ENCODE results near the gene AATF.

The AATF gene

GRCh38 chr17:36934692-36935630, 13.8 kb upstream of the AATF start:
- H3K4me3 ChIP-seq (ENCODE audit: low read length): no peak overlapping the region
- no peak for DNase-seq (ENCODE audit: low read depth)

GRCh38 chr17:36935671-36936454, 12.9 kb upstream of the AATF start:
- H3K4me3 ChIP-seq (ENCODE audit: low read length): no peak overlapping the region
- no peak for TF ChIP-seq CTCF (conservative IDR thresholded peaks at IDR 0.05; ENCODE audit: low read length)
- no peak for DNase-seq (ENCODE audit: low read depth)

More at GRCh38 chr17:36934692-36935630, 13.8 kb upstream of the AATF start:
- no peak for TF ChIP-seq CTCF (conservative IDR thresholded peaks at IDR 0.05; ENCODE audit: low read length)

GRCh38 chr17:36936455-36937000, 12.2 kb upstream of the AATF start:
- H3K4me3 ChIP-seq (ENCODE audit: low read length): no peak overlapping the region
- no peak for DNase-seq (ENCODE audit: low read depth)
- TF ChIP-seq CTCF (conservative IDR thresholded peaks at IDR 0.05; ENCODE audit: low read length): no peak

GRCh38 chr17:36937001-36937958, 11.5 kb upstream of the AATF start, which contains the start of gene LHX1:
Gene LHX1 (plus strand): TSS chr17:36937475. CDS start chr17:36938198, 723 bp downstream.
- no peak for TF ChIP-seq CTCF (conservative IDR thresholded peaks at IDR 0.05; ENCODE audit: low read length)
- H3K4me3 ChIP-seq (ENCODE audit: low read length): no peak within 1 kb of the TSS
- no peak for DNase-seq (ENCODE audit: low read depth)

- no peak for TF ChIP-seq CTCF (conservative IDR thresholded peaks at IDR 0.05; ENCODE audit: low read length)
- H3K4me3 ChIP-seq (ENCODE audit: low read length): no peak overlapping the region
- no peak for DNase-seq (ENCODE audit: low read depth)
Measured at GRCh38 chr17:36937959-36938565, 10.7 kb upstream of the AATF start.

GRCh38 chr17:36938566-36939051, 10.1 kb upstream of the AATF start:
- TF ChIP-seq CTCF (conservative IDR thresholded peaks at IDR 0.05; ENCODE audit: low read length): no peak
- no peak for DNase-seq (ENCODE audit: low read depth)
- no peak overlapping the region for H3K4me3 ChIP-seq (ENCODE audit: low read length)

All from AG10803 (cell line).